GM19438 (cell line): ENCODE results near the gene ENDOV.

Source experiments
- ATAC-seq: cut with Tn5 transposase; IDR thresholded peaks from one replicate; pipeline ENCODE4 v1.9.1; 2021; ENCODE audit warnings: low read depth; ENCODE audit not compliant: unreplicated experiment

The ENDOV gene

DNA sequence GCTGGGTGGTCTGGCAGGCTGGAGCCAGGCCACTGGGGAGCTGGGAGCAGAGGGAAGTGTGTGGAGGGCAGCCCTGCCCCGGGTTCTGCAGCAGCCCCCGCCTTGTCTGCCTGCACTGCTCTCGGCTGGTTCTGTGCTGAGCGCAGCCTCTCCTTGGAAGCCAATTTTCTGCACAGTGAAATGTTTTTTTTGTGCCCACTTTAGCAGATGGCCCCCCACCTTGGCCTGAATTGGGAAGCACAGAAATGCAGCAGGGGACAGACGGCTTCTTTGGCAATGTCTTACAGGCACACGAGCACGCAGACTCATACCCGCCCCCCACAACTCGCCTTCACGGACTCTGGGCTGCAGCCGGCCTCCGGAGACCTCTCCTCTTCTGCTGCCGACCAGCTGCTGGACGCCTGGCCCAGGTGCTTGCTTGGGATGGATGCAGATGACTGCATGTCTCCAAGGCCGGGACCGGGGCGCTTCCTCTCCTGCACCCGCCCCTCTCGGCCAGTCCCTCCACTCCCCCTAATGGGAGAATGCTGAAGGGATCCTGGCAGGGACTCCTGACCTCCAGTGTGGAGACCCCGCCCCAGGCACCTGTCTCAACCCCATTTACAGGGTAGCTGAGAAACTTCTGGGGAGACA is 46.7 kb downstream of the ENDOV start:
- no peak for ATAC-seq

DNA sequence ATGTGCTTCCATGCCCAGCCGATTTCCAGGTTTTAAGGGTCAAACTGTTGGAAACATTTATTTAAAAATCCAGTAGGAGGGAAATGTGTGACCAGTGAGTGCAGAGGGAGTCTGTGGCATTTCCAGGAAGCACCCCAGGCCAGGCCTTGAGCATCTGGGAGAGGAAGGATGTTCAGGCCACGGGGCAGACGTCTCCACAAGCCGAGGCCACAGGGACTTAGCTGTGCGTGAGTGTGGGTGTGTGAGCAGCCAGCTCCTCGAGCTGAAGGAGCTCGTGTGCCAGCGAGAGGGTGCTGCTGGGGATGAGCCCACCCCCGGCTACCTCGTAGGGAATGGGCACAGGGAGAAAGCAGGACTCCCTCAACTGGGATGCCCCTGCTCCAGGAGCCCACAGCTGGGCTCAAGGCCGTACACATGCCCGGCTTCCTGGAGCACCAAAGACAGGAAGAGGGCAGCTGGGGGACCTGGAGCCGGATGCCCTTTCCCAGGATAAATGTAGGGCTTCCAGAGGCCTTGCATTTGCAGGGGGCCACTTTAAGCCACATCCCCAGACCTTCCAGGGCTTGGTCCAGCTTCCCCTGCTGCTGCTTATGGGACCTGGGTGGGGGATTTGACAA is 48.9 kb downstream of the ENDOV start:
- ATAC-seq, result no peak

DNA sequence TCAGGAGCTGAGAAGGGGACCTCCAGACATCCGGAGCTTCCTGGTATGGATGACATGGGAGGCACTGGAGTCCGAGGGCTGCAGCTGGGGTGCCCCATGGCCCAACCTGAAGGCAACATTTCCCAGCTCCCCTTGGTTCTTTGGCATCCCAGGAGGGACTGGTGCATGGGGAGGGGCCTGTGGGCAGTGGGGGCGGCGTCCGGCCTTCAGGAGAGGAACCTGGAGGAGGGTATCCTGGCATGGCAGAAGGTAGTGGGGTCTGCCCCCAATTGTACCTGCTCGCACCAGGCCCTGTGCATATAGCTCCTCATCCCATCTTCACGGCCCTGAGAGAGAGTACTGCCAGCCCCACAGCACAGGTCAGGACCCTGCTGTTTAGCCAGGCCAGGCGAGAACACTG is 49.5 kb downstream of the ENDOV start:
- no peak for ATAC-seq

DNA sequence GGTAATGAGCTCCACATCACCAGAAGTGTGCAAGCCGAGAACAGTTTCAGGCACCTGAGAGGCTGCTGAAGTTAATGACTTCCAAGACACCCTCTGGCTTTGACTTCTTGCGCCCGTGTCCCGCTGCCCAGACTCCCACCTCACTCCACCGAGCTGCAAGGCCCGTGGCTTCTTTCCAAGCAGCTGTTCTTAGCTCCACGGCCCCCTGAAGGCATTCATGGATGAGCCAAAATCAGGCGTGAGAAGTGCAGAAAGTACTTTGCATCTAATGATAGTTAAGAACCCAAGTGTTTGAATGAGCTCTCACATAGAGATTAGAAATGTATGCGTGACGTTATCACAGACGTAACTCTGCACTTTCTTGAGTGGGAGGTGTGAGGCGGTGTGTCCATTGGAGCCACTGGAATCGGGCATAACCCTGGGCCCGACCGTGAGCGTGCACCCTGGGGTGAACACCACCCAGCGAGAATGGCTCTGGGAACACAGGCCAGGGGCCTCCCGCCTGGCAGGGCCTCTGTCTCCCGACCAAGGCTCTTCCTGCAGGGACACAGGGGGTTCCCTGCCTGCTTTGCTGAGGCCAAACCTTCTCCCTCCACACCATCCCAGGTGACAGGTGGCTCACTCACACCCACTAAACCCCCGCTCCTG is 50.5 kb downstream of the ENDOV start:
- ATAC-seq, result no peak

DNA sequence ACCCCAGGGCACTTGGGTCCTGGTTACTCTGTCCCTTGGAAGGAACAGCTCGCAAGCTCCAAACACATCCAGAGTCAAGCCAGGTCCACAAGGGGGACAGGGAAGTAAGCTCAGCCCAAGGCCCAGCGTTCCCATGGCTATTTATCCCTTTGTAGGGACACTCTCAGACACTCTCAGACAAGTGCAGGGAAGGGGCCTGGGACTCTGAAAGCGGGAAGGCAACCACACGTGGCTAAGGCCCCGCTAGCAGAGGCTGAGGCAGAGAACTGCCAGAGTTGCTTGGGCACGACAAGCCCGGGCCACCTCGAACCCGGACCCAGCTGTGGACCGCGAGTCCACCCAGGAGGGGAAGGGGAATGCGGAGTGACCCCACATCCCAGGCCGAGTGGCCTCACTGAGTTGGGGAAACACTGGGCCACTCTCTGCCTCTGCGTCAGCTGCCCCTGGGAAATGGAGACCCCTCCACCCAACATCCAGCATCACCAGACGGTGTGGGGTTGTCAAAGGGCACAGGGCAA is 51.3 kb downstream of the ENDOV start:
- no peak for ATAC-seq

DNA sequence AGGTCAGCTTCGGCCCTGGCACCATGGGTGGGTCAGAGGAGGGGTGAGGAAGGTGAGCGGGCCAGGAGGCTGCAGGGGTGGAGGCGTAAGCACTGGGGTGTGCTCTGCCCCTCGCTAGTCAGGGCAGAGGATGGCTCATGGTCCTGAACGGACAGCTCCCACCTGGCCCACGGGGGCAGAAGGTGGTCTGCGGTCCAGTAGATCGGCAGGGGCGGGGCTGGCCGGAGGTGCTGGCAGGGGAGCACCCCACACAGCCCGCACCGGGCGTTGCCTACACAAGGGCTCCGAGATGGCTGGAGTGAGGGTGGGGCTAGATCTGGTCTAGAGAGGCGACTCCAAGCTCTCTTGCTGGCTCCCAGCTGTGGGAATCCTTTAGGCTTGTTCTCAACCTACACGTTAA is 53.3 kb downstream of the ENDOV start:
- ATAC-seq, result no peak

DNA sequence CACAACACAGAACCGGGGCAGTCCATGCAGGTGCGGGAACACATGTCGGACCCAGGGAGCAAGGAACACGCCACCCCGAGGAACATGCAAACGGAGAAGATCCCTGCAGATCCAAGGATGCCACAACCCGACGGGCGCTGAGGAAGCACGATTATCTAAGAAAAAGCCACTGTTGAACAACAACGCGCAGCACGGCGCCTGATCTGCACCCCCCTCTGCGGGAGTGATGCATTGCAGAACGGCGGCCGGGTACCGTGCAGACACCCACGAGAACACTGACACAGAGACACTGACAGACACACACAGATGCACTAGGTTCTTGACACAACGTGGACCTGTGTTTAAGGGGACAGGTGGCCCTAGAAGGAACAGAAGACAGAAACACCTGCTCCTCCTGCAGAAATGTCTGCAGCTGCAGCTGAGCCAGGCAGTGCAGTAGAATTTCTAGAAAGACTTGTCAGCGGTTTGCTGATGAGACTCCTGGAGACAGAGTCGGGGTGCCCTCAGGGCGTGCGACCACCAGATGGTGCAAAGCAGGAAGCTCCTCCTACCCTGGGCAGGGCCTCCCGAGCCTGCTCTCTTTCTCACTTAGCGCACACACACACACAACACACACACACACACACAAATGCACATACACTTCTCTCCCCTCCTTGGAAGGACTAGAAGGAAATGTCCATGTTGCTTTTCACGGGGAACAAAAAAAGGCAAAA is 54.0 kb downstream of the ENDOV start:
- ATAC-seq, result no peak

DNA sequence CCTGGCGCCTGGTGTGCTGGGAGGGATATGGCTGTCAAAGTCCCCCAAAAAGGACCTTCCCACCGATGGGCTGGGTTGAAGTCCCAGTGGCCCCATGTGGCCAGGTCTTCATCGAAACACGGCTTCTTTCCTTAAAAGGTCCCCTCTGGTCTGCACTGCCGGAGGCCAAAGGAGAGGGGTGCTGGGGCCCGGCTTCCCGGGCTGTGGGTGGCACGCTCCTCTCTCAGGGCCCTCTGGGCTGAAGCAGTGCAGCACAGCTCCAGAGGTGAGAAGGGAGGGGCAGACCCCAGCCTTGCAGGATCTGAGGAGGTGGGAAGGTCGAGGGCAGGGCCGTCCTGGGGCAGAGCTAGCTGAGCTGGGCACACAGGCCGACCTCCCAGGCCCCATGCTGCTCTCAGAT is 54.7 kb downstream of the ENDOV start:
- ATAC-seq, result no peak

DNA sequence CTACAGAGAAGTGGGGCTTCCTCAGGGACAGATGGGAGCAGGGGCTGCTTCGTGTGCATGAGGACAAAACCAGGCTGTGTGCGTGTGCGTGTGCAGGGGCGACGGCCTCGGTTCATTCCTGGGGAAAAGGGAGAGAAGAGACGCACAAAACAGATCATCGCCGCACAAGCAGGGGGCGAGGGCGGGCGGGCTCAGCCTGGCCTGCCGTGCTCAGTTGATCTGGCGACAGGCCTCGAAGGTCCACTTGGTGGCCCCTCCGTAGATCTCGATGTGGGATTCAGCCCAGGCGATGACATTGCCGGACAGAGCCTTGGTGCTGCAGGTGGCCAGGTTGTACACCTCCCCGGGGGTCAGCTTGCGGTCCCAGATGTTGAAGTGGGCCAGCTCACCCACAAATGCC is 55.6 kb downstream of the ENDOV start:
- no peak for ATAC-seq

DNA sequence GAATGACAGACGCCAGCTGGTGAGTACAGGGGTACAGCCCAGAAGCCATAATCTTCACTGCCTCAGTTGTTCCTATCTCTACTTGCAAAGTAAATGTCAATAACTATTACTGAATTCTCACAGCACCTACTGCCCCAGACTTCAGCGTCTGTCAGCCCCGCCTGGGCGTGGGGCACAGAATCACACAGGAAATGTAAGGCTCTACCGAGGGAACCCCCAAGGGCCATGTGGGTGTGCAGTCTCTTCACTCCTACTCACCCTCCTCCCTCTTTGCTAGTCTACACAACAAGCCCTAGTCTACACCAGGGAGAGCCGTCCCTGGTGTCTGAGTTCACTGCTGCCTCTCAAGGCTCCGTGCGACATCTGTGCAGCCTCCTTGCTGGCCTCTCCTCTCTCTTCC is 57.0 kb downstream of the ENDOV start:
- no peak for ATAC-seq

DNA sequence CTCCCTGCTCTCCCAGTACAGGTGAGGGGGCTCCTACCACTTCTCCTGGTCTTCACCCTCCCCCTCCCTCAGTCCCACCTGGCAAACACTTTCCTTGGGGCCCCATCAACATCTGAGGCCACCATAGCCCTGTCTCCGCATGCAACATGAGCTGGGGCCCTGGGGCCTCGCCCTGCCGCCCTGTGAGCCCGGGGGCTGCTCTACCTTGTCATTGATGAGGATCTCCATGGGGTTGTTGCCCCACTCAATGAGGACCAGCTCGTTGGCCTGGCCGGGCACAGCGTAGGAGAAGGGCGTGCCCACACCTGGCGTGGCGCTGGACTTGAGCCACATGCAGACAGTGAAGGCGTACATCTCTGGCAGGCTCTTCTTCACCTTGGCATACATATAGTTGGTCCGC is 58.0 kb downstream of the ENDOV start:
- ATAC-seq, result no peak

DNA sequence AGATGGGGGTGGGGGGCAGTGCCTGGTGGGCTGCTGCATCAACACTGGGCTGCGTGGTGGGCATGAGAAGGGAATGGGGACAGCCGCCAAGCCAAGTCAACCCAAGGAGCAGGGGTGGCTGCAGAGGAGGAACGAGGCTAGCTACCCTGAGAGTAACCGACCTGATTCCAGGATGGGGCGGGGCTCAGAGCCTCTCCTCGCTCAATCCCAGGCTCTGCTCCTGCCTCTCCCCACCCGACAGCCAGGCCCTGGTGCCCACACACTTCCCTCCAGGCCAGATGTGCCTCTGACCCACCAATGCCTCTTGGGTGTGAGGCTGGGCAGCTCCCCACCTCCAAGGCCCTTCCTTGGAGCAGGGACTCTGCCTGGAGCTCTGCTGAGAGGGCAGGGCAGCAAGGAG is 58.7 kb downstream of the ENDOV start:
- no peak for ATAC-seq

DNA sequence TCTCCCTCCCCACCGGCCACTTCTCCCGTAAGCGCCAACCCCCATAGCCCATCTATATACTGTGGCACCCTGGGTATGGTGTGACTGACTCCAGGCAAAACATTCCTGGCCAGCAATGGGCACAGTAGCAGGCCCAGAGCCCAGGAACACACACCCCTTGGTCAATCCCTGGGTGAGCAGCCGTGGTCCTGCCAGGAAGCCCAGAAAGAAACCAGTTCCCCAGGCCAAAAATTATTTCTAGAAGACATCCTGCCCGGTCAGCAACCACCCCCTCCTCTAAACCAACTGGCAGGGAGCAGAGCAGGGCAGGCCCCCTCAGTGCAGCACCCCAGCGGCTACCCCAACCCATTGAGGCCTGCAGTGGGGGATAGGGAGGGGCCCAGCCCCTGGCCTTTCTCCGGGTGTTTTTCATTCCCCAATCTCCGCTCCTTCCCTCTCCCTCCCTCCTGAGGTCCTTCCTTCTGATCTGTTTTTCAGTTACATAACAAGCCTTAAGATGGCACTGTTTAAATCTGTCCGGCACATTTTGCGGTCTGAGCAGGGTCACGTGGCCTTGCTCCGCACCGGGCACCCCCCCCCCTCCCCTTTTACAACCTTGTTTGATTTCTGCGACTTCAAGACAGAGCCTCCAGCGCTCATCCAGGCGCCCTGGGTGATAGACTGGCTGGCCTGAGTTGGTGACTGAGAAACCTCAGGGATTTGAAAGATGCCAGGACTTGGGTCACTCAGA is 59.4 kb downstream of the ENDOV start:
- no peak for ATAC-seq

DNA sequence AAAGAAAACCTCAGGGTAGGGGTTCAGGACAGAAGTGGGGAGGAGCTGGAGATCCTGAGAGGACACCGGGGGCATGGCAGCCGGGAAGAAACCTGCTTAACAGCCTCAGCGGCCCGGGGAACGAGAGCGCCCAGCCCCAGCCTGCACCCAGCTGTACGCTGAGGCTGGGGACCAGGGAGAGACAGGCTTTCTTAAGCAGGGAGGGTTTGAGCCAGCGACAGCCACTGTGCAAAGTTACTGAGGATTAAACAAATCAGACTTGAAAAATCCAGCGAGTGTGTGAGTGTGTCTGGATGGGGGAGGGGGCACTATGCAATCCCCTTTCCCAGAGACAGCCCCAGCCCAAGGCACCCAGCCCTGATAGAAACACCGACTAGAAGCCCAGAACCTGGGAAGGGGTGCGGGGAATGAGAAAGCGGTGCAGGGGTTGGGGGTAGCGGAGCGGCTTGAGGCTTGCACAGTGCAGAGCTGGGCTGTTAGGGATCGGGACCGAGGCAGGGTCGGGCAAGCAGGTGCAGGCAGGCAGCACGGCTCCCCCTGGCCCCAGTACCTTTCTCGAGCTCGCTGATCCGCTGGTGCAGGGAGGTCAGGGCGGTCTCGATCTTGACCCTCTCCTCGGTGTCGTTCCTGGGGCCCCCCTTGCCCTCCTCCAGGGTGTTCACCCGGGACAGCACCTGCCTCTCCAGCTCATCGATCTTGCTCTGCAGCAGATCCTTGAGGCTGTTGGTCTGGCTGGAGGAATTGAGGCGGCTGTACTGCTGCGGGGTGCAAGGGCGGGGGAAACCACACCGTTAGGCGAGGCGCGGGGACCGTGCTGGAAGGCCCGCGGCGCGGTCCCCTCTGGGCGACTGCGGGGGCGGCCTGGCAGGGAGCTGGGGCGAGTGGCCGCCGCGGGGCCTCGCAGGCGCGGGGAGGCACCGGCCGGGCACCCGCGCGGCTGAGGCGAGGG is 60.3 kb downstream of the ENDOV start:
- ATAC-seq, result no peak

DNA sequence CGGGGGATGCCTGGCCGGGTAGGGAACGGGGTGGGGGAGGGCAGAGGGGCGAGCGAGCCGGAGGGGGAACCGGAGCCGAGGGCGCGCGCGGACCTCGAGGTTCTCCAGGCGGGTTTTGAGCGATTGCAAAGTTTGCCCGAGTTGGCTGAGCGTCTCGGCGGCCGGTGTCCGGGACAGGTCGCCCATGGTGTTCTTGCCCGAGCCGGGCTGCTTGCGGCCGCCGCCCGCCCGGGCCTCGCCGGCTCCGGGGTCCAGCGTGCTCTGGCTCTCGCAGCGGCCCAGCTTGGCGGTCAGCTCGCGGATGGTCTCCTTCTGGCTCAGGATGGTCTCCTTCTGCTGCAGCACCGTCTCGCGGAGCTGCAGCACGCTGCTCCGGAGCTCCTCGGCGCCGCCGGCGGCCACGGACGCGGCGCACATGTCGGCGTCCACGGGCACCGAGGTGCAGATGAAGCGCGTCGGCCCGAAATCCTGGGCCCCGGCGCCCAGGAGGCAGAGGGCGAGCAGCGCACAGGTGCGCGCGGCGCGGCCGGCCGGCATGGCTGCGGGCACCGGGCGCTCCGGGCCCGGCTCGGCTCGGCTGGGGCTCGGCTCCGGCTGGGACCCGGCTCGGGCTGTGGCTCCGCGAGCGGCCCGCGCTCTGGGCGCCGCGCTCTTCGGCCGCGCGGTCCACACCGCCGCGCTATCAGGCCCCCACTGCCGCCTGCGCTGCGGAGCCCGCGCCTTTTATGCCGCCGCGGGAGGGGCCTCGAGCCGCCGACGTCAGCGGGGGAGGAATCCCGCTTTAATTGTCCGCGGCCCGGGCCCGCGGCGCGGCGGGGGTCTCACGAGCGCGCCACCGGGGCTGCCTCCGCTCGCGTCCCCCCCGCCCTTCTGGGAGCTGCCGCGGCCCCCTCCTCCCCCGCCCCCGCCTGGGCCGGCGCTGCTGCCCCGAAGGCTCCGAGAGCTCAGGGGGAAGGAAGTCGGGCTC is 61.2 kb downstream of the ENDOV start, which contains the start of gene NPTX1:
Gene NPTX1, minus strand, starts transcription at position 698 of the 967 bp plus-strand sequence. Its CDS starts 161 bp downstream, at position 537.
- ATAC-seq, result no peak

DNA sequence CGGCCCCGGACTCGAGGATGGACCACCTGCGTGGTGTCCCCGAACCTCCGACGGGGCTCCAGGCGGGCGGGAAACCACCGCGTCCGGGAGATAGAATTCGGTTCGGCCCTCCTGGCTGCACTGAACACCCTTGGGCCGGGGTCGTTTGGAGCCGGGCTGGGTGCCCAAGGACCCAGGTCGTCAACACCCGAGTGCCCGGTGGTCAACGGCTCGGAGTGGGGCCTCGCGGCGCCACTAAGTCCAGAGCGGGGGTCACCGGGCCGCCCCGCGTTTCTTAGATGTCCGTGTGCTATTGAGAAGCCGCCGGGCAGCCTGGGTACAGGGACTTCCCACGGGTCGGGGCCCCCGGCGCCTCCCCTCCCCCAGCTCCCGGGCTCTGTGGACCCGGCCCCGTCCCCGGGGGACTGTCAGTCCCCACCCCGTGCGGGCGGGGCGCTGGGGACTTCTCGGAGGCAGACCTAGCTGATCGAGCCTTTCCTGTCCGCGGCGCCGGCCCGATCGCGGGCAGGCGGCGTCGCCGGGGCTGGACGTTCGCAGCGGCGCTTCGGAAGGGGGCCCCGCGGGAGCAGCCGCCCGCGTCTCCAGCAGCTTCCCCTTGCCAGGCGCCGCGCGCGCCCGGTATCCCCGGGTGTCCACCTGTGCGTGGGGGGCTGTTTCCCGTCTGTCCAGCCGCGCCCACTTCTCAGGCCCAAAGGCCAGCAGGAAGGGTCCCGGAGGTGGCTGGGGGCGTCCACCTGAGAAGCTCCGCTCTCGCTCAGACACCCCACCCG is 62.1 kb downstream of the ENDOV start:
- ATAC-seq, result no peak

DNA sequence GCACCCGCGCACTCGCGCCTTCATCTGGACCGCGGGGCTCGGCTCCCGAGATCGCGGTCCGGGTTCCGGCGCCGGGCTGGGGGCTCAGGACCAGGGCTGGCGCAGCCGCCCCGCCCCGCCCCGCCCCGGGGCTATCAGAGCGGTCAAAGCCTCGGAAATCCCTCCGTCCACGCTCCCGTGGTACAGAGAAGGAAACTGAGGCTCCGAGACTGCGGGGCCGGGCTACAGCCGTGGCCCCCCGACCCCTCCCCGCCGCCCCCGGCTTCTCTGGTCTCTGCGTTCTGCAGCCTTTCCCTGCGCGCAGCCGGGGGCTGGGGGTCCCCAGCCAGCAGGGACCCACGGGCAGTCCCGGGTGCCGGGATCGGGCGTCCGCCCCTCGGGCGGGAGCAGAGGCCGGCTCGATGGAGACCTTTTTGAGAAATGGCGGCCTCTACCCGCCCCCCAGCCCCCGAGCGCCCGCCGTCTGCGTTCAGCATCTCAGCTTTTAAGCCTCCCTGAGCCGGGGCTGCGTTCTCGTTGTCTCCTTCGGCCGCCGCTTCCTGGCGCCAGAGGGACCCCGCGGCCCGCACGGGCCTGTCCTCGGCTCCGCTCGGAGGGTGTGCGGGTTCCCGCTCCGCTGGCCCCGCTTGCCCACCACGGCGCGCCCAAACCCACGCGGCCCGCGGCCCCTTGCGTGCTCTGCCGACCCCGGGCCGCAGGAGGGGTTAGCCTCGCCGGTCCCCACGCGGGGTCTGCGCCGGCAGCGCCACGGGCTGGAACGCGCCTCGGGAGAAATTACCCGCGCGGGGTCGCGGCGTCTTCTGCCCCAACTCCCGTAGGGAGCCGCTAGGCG is 62.9 kb downstream of the ENDOV start:
- ATAC-seq, result no peak
